HG03442 (cell line): ENCODE measurements around the gene BSN.

Source experiments
- ATAC-seq: cut with Tn5 transposase; IDR thresholded peaks from one replicate; pipeline ENCODE4 v1.9.1; 2021; ENCODE audit warnings: mild to moderate bottlenecking, moderate library complexity; ENCODE audit not compliant: unreplicated experiment

The BSN gene

DNA sequence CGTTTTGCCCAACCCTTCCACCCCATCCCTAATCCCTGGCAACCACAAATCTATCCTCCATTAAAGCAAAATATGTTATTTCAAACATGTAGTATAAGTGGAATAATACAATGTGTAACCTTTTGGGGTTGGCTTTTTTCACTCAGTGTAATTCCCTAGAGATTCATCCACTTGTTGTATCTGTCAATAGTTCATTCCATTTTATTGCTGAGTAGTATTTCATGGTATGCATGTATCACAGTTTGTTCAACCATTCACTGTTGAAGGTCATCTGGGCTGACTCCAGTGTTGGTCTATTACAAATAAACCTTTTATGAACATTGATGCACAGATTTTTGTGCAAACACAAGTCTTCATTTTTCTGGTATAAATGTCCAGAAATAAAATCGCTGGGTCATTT is 38.8 kb downstream of the BSN start:
- ATAC-seq = no peak

DNA sequence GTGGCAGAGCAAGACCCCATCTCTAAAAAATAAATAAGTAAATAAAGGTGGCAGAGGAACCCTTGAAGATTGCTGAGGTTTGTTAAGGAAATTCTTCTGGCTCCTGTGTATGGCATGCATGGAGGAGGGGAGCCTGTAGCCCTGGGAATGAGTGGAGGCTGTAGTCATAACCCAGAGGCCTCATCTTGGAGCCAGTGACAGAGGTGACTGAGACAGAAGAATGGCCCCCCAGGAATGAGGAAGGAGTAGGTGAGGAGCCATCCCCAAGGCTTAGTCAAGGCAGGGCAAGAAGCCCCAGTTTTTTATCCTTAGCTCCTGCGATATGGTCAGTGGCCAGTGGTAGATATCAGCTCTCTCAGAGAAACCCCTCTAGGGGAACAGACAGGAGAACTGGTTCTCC is 46.5 kb downstream of the BSN start:
- no peak for ATAC-seq

DNA sequence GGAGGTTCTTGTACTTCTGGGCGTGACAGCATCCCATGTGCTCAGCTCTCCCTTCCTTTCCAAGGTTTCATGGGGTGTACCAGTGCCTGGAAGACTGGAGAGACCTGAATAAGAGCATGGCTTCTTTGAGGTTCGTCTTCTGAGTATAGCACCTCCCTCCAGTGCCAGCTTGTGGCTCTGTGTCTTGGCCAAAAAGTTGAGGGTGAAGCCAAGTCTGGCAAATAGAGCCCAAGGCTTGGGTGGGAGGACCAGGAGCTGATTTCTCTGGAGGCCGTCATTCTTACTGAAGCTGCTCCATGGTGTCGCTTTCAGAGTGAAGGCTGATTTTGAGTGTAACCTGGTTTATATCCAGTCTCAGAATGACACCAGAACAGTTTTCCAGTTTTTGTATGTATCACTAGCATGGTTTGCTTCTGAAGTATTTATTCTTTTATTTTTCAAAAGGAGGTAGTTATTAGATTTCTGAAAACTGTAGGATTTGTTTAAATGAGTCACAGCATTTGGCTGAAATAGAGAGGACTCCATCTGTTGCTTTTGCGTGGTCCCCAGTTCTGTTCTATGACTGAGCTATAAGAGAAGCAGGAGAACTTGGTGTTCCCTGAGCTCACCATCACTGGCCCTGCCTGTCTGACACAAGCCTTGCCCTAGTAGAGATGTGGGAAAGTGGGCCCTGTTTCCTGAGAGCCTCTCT is 47.2 kb downstream of the BSN start:
- ATAC-seq = no peak

DNA sequence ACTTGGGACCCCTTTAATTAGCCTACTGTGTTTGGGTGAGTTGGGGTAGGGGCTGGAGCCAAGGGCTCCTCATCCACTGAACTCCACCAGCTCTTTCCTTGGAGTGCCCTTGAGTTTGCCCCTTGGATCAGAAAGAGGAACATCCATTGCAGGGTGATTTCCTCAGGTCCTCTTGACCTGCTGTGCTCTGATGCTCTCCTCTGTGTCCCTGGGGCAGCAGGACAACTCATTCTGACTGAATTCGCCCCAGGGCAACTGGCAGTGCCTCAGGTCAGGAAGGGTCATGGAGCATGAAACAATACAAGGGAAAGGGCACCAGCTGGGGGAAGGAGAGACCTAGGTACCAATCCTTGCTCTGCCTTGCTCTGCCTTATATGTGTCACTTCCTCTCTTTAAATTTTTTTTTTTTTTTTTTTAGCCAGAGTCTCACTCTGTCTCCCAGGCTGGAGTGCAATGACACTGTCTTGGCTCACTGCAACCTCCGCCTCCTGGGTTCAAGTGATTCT is 47.8 kb downstream of the BSN start:
- ATAC-seq = no peak

DNA sequence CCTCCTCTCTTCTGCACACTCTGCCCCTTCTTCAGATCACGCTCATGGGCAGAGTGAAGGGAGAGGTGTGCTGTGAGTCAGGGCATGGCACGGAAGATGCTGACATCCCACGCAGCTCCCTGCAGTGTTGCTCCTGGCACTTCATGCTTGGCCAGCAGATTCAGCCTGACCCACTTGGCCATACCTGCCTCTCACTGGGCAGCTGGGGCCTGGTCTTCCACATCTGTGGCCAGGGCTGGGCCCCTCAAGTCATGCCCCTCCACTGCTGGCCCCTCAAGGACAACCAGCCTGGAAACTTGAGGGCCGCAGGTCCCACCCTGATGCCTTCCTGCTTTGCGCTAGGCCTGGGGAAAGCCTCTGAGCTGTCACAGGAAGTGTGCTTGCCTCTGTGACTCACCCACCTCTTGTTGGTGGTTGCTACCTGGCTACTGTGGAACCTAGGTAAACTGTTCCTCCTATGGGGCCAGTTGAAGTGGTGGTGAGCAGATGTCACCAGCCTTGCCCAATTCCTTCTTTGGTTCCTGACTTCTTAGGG is 48.7 kb downstream of the BSN start:
- ATAC-seq = no peak

DNA sequence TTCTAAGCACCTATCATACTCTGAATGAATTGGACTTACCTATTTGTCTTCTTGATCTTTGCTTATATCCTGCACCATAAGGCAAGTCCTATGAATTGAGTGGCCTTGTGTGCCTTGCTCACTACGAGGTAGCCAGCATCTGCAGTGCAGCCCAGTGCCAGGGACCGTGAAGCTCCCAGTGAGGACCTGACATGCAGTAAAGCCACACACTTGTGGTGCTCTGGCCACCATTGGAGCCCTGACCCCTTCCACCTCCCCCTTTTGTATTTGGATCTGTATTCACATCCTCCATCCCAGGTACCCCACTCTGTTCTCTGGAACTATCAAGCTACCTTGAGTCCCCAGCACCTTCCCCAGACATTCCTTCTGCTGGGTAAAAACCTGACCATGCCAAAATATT is 52.1 kb downstream of the BSN start:
- no peak for ATAC-seq

DNA sequence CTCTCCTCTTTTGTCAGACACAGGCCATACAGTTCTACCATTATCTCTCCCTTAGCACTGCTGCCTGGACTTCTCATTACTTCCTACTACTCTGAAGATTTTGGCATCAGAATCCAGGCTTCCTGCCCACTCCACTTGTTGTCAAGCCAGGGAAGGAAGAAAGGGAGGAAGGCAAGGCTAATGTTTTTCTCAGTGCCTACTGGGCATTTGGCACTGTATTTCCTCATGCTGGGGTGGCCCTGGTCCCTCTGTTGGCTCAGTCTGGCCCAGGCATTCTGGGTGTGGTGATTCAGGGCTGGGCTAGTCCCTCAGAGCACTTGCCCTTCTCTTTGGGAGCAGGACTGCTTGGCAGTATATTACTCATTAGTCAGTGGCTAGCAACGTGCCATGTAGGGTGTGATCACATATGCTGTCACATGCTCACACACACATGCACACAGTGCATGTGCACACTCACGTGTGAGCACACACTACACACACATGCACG is 52.9 kb downstream of the BSN start:
- ATAC-seq = no peak

DNA sequence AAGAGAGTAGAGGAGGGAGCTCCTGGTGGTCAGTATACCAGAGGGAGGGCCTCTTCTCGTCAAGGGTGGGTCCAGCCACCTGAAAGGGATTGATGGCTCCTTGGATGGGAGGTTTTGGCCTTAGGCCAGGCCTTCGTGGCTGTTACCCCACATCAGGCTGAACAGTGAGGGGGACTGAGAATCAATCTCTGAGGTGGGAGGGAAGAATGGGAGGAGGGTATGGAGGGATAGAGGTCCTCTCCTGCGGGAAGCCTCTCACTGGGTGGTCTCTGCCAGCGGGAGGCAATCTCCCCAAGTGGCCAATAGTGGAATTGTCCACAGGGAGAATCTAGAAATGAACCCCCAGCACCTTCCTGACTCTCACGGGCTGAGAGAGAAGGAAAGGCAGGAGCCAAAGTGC is 53.5 kb downstream of the BSN start:
- no peak for ATAC-seq

DNA sequence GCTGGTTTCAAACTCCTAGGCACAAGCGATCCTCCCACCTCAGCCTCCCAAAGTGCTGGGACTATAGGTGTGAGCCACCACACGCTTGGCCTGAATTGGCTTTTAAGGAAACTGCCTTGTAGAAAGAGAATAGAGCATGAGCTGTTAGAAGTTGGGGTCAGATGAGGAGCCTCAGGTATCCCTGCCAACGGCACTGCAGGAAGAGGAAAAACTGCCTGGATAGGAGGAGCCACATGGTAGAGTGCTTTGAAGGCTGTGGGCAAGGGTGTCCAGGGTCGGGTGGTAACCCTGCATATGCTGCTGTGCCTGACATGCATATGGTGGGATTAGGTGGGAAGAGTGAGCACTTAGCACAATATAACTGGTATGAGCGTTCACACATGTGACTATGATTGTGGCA is 55.0 kb downstream of the BSN start:
- ATAC-seq = no peak

DNA sequence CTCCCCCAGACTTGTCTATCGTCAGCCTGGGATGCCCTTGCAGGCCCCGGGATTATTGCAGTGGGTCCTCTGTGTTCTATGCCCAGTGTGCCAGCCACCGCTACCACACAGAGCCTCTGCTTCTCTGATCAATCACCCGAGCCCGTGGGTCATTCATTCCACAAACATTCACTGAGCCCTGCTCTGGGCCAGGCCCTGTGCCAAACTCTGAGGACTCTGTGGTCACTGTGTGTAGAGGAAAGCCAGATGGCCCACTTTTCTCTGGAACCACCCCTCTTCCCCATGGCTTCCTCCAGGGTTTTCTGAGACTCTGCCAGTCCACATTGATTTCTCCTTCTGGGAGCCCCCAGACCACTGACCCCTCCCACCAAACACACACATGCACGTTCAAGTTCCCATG is 55.5 kb downstream of the BSN start:
- ATAC-seq = no peak

DNA sequence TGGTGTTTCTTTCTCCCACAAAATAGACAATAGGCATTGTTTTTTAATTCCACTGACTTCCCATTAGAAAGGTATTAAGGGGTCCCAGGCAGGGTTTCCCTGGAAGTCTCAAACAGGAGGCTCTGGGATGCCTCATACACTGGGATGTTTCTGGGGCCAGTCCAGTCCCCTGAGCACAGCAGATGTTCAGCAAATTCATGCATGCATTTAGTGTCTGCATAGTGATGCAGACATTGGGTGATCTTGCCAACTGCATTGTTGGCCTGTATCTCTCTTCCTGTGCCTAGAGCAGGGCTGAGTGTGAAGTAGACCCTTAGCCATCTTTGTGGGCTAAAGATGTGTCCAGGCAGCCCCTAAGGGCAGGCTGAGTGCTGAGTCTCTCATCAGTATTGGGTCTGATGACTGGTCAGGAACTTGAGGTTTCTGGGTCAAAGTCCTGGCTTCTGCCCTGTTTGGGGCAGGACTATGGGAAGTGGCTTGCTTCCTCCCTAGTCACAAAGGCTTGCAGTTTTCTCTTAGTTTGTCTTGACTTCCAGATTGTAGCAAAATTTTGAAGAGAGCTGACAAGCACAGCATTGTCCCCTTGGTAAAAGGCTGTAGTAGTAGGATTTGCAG is 56.5 kb downstream of the BSN start:
- no peak for ATAC-seq

DNA sequence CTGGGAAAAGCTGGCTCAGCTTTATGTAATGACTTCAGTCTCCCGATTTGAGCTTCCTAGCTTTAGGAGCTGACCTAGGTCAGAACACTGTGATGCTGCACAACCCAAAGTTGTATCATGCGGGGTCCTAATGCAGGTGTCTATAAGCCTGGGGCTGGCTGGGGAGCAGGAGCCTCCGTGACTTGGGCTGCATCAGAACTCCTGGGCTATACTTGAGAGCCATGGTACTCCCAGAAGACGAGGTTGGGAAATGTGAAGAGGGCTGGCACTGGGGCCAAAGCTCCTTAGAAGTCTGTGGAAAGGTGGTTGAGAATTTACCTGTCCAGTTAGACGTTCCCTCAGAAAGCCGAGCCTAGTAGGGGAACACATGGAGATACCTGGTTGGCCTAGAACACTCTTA is 57.0 kb downstream of the BSN start:
- no peak for ATAC-seq

DNA sequence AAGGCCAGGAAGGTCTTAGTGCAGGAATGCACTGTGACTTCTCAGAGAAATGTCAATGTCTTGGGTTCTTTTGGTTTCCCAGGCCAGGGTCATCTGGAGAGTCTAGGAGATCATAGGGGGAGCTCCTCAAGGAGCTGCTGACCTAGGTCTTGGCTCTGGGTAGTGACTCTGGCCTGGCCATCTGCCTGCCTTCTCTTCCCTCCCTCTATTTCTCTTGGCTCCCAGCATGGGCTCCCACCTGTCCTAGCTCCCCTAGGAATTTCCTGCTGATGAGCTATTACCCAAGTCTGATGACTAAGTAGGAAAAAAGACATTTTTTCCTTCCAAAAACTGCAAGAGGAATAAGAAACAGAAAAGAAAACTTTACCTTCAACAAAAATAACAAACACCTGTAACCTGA is 57.4 kb downstream of the BSN start:
- no peak for ATAC-seq

DNA sequence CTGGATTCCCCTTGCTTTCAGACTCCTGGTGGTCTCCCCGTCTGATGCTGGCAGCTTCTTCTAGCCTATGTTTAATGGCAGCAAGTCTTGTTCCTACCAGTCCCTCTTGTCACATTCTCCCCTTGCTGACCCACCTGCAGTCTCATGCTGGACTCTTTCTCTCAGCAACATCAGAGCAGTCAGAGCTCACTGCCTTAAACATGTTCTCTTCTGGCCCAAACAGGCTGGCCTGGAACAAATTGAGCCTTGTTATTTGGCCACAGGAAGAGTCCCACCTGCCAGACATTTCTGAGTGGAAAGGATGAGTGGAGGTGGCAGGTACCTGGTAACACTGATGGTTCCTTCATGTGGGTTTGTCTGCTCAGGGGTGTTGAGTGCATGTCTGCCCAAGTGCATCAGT is 60.7 kb downstream of the BSN start:
- no peak for ATAC-seq

DNA sequence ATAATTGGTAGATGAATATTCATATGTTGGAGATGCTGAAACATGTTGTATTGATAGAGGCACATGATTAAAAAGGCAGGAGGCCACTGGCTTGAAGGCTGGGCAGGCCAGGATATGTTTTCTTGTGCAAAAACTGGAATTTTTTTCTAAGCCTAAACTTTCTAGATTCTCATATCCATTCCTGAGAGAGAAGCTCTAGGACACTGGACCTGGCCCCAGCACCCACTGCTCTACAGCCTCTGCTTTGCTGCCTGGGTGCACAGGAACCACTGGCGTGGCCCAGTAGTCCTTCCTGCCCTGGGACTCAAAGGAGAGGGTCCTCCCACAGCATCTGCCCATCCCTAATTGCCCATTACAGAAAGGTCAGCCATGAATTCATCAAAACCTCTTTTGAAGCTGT is 61.8 kb downstream of the BSN start:
- no peak for ATAC-seq

DNA sequence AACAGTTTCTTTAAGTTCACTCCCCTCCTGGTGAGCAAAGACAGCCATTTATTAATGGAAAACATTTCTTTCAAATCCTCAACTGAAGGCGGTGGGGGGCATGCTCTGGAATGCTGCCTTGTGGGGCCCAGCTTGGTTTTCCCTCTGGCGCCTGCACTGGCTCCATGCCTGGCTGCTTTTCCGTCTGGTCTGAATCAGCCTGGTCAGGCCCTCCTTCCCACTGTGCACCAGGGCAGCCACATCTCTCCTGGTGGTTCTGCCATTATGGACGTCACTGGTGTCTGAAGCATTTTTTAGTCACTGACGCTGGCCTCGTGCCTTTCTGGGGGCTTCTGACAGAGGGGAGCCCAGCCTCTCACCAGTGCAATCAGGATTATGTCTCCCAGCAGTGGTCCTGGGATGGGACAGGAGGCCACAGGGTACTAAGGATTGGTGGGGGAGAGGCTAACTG is 62.2 kb downstream of the BSN start:
- ATAC-seq = no peak

DNA sequence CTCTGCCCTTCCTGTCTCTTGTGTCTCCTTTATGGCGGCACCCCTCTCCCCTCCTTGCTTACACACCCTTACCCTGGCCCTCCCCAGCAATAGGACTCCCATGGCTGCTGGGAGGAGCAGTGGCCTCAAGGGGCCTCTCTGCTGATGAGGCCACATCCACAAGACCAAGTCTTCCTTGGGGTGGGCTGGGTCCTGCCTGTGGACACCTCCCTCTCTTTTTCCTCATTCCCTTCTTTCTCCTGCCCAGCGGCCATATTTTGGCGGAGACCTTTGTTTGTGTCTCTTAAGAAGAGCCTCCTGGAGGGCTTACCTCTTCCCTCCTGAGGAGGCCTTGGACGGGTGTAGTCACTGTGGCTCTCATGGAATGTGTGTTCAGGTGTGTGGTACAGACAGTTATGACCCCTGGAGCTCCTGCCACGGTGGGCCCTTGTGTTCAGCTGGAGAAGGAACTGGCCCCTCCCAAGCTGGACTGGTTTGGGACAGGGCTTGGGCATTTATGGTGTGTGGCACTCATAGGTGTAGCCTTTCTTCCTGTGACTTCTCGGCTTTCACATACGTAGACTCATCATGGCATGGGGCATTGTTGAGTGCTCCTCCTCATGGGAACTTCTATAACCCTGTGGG is 63.2 kb downstream of the BSN start:
- ATAC-seq = no peak

DNA sequence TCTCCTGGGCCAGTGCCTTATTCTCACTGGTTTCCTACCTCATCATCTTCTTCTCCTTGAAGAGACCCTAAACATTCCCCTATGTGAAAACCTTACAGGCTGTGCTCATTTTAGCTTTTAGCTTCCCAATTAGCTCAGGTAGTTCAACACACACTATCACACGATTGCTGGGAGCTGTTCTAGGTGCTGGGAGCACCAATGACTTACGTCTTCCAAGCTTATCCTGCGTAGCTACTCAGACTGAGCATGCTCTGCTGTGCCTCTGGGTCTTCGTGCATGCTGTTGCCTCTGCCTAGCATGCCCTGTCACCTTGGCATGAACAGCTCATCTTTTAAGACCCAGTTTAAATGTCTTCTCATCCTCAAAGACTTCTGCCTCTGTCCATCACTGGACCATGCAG is 64.1 kb downstream of the BSN start:
- no peak for ATAC-seq

DNA sequence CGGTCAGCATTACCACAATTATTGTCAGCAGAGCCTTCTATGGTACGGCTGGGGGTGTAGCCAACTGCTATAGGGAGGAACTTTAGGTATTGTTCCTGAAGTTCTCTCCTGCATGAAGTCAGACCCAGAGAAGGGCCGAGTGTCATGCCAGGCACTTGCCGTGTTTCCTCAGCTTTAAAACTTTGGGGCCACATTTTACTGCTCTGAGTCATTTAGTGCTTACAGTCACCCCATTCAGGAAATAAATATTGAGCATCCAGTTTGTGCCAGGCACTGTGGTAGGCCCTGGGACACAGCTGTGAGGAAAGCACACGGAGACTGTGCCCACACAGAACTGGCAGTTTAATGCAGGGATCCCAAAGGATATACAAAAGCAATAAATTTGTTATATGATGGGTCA is 65.4 kb downstream of the BSN start:
- ATAC-seq = no peak

DNA sequence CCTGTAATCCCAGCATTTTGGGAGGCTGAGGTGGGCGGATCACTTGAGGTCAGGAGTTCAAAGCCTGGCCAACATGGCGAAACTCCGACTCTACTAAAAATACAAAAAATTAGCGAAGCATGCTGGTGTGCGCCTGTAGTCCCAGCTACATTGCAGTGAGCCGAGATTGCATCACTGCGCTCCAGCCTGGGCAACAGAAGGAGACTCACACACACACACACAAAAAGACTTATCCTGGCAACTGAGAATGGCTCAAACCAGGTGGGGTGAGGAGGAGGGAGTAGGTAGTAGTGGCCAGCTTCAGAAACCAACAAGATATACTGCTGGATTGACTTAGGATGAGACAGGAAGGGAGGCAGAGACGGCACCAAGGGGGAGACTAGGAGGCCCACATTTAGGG is 66.5 kb downstream of the BSN start:
- no peak for ATAC-seq

DNA sequence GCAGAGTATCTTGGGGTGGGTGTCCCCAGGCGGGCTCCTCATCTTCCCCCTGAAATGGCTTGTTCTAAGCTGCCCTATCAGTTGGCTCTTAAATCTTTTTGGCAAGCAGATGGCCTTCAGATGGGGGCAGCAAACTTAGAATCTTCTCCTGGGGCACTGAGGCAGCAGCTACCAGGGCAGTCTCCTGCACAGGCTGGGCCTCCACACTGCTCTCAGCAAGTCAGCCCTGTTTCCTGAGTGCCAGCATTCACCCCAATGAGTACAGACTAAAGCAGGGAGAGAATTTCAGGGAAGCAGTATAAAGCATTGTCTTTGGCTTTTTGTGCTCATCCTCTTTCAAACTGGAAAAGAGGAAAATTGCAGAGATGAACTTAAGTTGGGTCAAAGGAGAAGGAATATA is 68.8 kb downstream of the BSN start:
- no peak for ATAC-seq

DNA sequence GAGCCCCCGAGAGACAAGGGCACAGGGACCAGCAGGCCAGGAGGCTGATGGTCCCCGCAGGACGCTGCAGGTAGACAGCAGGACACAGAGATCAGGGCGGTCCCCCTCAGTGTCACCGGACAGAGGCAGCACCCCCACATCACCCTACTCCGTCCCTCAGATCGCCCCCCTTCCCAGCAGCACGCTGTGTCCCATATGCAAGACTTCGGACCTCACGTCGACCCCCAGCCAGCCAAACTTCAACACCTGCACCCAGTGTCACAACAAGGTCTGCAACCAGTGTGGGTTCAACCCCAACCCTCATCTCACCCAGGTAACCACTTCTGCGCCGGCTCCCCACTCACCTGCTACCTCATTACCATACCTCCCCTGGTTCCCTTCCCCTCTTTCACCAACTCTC is 70.8 kb downstream of the BSN start:
- ATAC-seq = no peak
